Melanocyte of skin (primary cell): ENCODE data around the gene OR51A4. TPM values are rescaled to one million over a fixed set of nuclear protein-coding genes. Genes with fewer than 3 reads are reported as not detected.

Experiments used
- total RNA-seq, 2 donors: library from RNA; depleted of rRNA; stranded (reverse); fragments of >200 nt; gene quantifications; 2 replicates each; pipeline ENCODE4 v1.2.3, GENCODE V29; 2012

OR51A4 gene
- not detected for total RNA-seq

GRCh38 chr11:4947505-4947904, at the start of gene OR51A4:
Gene OR51A4 (minus strand): TSS chr11:4947605. CDS start chr11:4947100, 505 bp downstream.

GRCh38 chr11:4994551-4994950, 47.1 kb upstream of the OR51A4 start, which contains the start of gene OR51L1:
Gene OR51L1 (plus strand): TSS chr11:4994851. CDS start chr11:4998983, 4,132 bp downstream.

GRCh38 chr11:4955613-4956012, 8.2 kb upstream of the OR51A4 start, which contains the start of gene OR51A2:
Gene OR51A2 (minus strand): TSS chr11:4955713. CDS start chr11:4955713, 0 bp downstream.

GRCh38 chr11:4924239-4924638, 23.2 kb downstream of the OR51A4 start, which contains the start of gene OR51G1:
Gene OR51G1 (minus strand): TSS chr11:4924339. CDS start chr11:4924339, 0 bp downstream.

GRCh38 chr11:4919250-4919649, 28.2 kb downstream of the OR51A4 start, which contains the start of gene OR51G2:
Gene OR51G2 (minus strand): TSS chr11:4919350. CDS start chr11:4915663, 3,687 bp downstream.

GRCh38 chr11:4903484-4903883, 43.9 kb downstream of the OR51A4 start, which contains the start of gene OR51A7:
Gene OR51A7 (plus strand): TSS chr11:4903783. CDS start chr11:4907370, 3,587 bp downstream.

Other genes with a start within 250 kb of the OR51A4 start
- not detected for gene OR51E2, start 249.8 kb downstream of the OR51A4 start, total RNA-seq
- gene MMP26, start 242.8 kb downstream of the OR51A4 start, total RNA-seq, result not detected
- not detected for gene OR51F1, start 177.7 kb downstream of the OR51A4 start, total RNA-seq
- gene OR52R1, start 143.2 kb downstream of the OR51A4 start, total RNA-seq, result not detected
- gene OR51F2, start 126.3 kb downstream of the OR51A4 start, total RNA-seq, result not detected
- not detected for gene OR51S1, start 98.4 kb downstream of the OR51A4 start, total RNA-seq
- not detected for gene OR51T1, start 65.7 kb downstream of the OR51A4 start, total RNA-seq
- gene OR51A7, start 43.8 kb downstream of the OR51A4 start, total RNA-seq, result not detected
- gene OR51G2, start 28.3 kb downstream of the OR51A4 start, total RNA-seq, result not detected
- gene OR51G1, start 23.3 kb downstream of the OR51A4 start, total RNA-seq, result not detected
- not detected for gene OR51A2, start 8.1 kb upstream of the OR51A4 start, total RNA-seq
- gene OR51L1, start 47.2 kb upstream of the OR51A4 start, total RNA-seq, result not detected
- gene OR52J3, start 98.9 kb upstream of the OR51A4 start, total RNA-seq, result not detected
- gene OR52E2, start 112.0 kb upstream of the OR51A4 start, total RNA-seq, result not detected
- gene OR52E1, start 122.0 kb upstream of the OR51A4 start, total RNA-seq, result not detected
- not detected for gene OR52A5, start 190.8 kb upstream of the OR51A4 start, total RNA-seq
- gene OR52A1, start 207.2 kb upstream of the OR51A4 start, total RNA-seq, result not detected